Erythroblast (primary cell): Measurements from ENCODE around the gene ZSCAN10.

Source experiments
- DNase-seq, 2 experiments: peaks; one replicate each; lab custom pipeline; 2025; lab: John Stamatoyannopoulos, UW
- GATA1 ChIP-seq: IDR thresholded peaks from 2 replicates; pipeline ENCODE4 v1.6.1; 2011; ENCODE audit warnings: low read depth, mild to moderate bottlenecking, control low read depth, low read length, moderate library complexity
- POLR2A ChIP-seq: IDR thresholded peaks from 2 replicates; pipeline ENCODE4 v1.6.1; 2011; ENCODE audit warnings: mild to moderate bottlenecking, low read length

Gene ZSCAN10

DNA sequence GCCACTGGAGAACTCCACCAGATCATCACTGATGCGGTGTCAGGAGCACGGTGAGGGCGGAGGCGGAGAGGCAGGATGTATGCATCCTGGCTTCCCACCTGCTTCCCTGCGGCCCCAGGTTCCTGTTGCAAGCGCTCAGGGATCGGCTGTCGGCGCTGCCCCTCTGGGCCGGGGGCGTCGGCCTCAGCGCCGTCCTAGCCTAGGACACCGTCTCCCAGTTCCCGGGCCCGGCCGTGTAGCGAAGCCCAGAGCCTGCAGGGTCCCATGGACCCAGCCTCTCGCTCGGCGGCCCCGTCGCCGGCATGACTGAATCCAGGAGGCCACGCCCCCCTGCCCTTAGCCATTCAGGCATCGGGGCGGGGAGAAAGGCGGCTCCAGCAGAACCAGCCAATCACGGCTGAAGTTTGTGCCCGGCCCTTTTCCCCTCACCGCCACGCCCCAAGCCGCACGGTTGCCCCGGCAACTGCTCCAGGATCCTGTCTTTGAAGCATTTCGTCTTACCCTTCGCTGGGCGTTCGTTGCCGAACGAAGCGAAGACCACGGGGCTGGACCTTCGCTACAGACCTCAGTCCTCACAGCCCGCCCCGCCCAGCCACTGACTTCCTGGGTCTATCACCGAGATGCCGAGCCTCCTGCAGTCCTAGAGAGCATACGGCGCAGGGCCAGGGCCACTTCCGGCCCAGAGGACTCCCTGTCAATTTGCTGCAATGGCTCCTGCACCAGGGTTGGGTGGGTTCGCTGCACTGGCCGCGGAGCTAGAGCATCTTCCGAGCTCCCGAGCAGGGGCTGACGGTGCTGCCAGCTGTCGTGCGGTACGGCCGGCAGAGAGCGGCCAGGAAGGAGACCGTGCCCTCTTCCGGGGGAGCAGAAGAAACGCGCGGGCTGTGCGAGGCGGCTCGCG lies 25.1 kb upstream of the ZSCAN10 start:
- no peak for TF ChIP-seq GATA1
- peak; percentile 75 for TF ChIP-seq POLR2A
- DNase-seq = peak; percentile 95 to 98

DNA sequence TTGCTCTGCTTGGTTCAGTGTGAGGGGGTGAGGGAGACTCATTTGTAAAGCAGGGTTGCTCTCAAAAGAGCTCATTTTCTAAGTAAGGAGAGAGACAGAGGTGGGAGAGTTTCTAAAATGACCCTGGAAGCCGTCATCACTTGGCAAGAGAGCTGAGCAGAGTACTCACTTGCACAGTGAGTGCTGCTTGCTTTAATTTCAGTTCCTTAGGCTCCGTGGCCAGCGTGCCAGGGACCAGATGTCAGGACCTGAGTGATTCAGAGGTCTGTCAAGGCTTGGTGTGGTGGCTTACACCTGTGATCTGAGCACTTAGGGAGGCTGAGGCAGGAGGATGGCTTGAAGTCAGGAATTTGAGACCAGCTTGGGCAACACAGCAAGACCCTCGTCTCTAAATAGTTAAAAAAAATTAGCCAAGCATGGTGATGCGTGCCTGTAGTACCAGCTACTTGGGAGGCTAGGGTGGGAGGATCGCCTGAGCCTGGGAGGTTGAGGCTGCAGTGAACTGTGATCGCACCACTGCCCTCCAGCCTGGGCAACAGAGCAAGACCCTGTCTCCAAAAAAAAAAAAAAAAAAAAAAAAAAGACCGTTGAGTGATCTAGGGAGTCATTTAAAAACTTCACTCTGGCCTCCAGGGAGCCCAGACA lies 24.0 kb upstream of the ZSCAN10 start:
- DNase-seq = no peak
- TF ChIP-seq POLR2A (no peak), GATA1 (no peak)

DNA sequence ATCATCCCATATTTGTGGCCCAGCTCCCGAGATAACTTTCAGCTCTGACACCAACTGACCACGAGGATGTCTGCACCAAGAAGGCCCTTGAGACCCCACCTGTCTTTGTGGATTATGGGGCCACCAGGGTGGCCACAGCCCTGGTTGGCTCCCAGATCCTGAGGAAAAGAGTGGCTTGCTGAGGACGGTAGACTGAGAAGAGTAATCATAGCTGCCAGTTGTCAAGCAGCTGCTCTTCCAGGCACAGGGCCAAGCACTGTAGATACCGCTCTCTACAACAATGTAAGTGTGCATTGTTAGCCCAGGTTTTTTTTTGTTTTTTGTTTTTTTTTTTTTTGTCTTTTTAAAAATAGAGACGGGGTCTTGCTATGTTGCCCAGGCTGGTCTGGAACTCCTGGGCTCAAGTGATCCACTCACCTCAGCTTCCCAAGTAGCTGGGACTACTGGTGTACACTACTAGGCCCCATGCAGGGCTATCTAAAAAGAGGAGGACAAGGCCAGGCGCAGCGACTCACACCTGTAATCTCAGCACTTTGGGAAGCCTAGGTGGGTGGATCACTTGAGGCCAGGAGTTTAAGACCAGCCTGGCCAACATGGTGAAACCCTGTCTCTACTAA lies 22.9 kb upstream of the ZSCAN10 start:
- TF ChIP-seq GATA1 (no peak), POLR2A (no peak)
- DNase-seq = peak; percentile 36 to 68

DNA sequence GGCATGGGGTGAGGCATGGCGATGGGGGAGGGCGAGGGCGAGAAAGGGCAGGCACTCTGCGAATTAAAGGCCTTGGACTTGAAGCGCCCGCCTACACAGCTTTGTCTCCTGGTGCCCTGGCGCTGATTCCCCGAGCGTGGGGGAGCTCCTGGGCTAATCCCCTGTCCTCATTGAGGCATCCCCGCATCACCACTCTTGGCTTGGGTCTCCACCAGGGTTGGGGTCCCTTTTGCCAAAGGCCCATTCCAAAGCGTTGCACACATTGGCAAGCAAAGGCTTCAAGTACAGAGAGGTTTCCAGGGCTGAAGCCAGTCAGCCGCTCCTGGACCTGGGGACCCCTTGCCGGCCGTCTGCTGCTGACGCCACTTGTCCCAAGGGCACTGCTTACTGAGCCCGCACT lies 21.3 kb upstream of the ZSCAN10 start:
- DNase-seq = no peak
- TF ChIP-seq POLR2A (no peak), GATA1 (no peak)

DNA sequence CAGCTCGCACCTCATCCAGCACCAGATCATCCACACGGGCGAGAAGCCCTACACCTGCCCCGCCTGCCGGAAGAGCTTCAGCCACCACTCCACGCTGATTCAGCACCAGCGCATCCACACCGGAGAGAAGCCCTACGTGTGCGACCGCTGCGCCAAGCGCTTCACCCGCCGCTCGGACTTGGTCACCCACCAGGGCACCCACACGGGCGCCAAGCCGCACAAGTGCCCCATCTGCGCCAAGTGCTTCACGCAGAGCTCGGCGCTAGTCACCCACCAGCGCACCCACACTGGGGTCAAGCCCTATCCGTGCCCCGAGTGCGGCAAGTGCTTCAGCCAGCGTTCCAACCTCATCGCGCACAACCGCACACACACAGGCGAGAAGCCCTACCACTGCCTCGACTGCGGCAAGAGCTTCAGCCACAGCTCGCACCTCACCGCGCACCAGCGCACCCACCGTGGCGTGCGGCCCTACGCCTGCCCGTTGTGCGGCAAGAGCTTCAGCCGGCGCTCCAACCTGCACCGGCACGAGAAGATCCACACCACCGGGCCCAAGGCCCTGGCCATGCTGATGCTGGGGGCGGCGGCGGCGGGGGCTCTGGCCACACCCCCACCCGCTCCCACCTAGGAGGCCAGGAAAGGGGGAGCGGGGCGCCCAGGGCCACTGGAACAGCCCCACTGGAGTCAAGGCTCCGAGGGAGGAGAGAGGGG lies 20.8 kb upstream of the ZSCAN10 start:
- TF ChIP-seq GATA1 = no peak
- no peak for TF ChIP-seq POLR2A
- DNase-seq = no peak

DNA sequence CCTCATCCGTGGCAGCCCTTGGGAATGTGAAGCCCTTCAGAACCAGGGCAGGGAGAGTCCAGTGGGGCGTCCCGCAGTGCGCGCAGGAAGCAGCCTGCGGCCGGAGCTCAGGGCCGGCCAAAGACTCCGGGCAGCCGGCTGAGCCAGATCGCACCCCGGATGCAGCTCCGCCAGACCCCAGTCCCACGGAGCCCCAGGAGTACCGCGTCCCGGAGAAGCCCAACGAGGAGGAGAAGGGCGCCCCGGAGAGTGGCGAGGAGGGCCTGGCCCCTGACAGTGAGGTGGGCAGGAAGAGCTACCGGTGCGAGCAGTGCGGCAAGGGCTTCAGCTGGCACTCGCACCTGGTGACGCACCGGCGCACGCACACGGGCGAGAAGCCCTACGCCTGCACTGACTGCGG lies 20.2 kb upstream of the ZSCAN10 start:
- no peak for DNase-seq
- no peak for TF ChIP-seq GATA1
- TF ChIP-seq POLR2A = no peak

DNA sequence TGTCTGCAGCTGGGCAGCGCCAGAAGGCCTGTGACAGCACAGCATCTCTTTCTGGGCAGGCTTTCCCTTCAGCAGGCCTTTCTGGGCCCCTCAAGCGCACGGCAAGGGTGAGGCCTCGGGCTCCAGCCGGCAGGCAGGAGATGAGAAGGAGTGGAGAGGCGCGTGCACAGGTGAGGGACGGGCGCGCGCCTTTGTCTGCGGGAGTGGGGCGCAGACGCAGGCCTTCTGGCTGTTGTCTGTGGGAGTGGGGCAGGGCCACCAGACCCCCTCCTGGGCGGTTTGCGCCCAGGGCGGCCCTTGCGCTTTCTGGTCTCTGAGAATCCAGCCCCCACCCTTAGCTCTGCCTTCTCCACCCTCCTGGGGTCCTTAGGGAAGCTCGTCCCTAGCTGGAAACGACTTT lies 19.8 kb upstream of the ZSCAN10 start:
- no peak for TF ChIP-seq GATA1
- no peak for TF ChIP-seq POLR2A
- DNase-seq = no peak

DNA sequence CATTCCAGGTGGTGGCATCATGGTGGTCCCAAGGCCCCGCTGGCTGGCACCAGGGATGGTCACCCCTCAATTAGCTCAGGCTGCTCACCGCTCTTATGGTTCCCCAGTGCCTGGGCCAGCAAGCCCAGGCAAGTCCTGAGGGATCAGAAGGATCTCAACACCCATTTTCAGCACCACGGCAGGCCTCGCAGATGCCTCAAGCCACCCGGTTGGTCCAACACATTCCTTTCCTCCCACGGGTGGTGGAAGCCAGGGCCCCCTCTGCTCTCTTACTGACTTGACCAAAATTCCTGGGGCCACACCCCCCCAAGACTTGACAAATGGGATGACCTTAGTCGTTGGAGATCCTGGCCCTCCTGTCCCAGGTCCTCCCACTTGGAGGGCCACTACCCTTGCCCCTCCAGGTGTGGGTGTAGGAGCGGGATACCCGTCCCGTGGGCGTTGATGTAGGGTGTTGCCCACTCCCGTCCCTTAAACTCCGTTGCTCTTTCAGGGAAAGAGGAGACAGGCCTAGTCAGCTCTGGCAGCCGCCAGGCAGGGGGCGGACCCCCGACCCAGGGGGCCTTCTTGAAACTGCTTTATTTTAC lies 19.2 kb upstream of the ZSCAN10 start:
- DNase-seq = no peak
- no peak for TF ChIP-seq POLR2A

DNA sequence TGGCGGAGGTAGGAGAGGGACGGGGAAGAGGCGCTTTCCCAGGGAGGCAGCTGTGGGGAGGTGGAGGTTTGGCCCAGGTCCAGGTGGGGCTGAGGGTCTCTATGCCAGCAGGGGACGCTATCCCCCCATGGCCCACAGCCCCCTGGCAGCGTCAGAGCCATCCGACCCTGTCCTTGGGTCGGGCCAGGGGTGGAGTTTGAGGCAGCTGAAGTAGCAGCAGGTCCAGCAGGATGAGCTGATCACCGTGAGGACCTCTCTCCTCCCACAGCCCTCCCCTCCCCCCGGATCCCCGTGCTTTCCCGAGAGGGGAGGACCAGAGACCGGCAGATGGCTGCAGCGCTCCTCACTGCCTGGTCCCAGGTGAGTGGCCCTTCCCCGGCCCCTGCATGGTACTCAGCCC lies 16.5 kb upstream of the ZSCAN10 start:
- no peak for TF ChIP-seq GATA1
- TF ChIP-seq POLR2A = no peak
- no peak for DNase-seq

DNA sequence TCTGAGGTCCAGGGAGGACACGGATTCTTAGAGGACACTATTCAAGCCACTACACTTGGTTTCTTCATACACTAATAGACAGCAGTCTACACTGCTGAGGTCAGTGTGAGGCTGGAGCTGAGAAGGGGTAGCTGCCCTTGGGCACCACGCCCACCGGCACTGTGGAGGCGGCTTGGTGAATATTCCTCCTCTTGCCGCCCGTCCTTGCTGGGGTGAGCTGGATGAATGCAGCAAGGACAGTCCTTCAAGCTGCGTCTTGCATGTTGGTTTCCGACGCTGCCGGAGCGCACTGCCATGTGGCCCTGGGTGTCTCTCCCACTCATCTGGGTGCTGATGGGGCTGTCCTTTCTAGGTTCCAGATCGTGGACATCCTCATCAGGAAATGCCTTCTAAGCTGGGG lies 15.9 kb upstream of the ZSCAN10 start:
- DNase-seq = no peak
- no peak for TF ChIP-seq POLR2A
- no peak for TF ChIP-seq GATA1

DNA sequence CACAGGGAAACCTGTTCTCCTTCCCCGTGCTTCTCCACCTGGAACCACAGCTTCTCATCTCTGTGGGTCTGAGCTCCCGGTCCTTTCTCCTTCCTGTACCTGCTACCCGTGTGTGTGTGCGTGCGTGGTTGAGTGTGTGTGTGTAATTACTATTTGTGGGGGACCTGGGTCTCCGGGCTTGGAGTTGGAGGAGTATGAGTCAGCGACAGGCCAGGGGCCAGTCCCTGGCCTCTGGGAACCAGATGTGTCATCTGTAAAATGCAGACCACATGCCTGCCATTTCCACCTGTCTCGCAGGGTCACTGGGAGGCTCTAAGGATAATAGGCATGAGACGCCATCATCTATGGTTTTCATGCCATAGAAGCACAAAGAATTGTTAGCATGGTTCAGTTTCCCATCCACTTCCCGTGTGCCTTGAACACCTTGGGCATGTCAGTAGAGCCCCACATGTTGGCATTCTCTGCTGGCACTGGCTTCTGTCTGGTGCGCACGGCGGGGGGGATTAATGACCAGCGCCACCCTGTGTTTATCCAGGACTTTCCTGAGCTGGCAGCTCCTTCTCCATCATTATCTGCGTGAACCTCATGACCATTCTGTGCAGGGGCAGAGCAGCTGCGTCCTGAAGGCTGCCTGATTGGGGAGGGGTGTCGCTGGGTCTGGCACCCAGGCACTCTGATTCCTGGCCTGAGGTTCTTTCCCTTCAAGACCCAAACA lies 14.8 kb upstream of the ZSCAN10 start:
- TF ChIP-seq POLR2A (no peak), GATA1 (no peak)
- DNase-seq = no peak

DNA sequence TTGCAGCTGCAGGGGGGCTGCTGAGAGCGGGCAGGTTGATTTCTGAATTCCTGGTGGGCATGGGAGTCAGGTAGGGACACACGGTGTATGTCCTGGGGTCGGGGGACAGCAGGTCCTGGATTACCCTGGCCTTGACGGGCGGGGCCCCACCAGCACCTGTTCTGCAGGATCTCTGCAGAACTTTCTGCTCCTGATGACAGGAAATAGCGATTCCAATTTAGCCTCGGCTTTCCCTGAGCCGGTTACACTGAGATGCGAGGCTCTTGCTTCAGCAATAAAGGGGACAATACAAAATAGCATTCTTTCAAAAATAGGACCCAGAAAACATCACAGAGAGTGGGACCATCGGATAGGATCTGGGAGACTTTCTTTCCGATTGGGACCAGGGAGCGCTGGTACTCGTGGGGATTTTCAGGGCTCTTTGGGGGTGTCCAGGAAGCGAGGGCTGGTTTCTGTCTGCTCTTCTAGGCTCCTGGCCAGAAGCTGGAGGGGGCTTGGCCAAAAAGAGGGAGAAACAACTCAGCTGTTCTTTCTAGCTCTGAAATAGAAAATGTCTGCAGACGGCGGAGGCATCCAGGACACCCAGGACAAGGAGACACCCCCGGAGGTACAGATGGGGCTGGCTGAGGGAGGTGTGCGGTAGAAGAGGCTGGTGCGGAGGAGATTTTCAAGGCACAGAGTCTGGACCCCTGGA lies 13.9 kb upstream of the ZSCAN10 start:
- TF ChIP-seq GATA1 (no peak), POLR2A (no peak)
- DNase-seq = no peak
